ENCODE results near the gene HS3ST4.

The HS3ST4 gene

DNA sequence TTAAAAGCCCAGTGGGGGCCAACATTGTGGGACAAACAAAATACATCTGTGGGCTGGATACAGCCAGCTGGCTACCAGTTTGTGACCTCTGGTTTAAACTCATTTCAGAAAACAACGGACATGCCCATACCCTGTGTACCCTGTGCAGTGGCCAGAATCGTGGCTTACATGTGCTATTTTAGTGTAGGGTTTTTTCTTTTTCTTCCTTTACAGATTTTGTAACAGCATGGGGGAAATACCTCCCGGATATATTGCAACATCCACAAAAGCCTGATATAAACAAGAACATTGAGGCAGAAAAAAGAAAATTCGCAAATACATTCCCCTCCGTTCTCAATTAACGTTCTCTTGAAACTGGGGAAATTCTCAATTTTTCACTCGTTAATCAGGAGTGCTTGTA is 7.3 kb downstream of the HS3ST4 start:
- no peaks in the 10 kb centered on the region for H3K36me3 ChIP-seq (ENCODE audit: control insufficient read depth, insufficient read depth, low read length)
- no peaks in the 10 kb centered on the region for H3K9me3 ChIP-seq (ENCODE audit: control insufficient read depth, insufficient read depth, low read length)
- H3K4me3 ChIP-seq (ENCODE audit: low read length), result no peak overlapping the region
- no peak for DNase-seq (ENCODE audit: low read depth, low spot score)
- no peak overlapping the region for H3K27ac ChIP-seq (ENCODE audit: low read length)
- no peaks in the 10 kb centered on the region for H3K4me1 ChIP-seq (ENCODE audit: control insufficient read depth, insufficient read depth, low read length)
- no CpG with 5 or more reads among the region's 7 CpGs for WGBS (ENCODE audit: insufficient coverage, insufficient read length)
- H3K27me3 ChIP-seq (ENCODE audit: control insufficient read depth, insufficient read depth, low read length), result no peaks in the 10 kb centered on the region; the same call in 1 of the 2 replicates

DNA sequence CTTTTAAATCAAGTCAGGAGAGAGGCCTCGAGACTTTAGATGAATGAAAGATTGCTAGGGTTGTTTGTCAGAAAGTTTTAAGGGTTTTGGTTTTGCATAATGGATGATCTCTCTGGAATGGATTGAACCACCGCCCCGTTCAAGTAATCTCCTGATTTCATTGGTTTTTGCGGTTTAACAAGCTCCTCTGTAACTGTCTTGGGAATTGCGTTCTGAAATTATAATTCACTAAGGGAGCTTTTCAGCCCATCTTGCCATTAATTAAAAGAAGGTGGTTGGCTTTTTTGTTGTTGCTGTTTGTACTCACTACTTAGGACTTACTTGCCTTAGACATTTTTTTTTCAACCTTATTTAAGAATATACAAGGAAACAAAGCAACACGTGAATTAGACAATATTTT is 8.8 kb downstream of the HS3ST4 start:
- Histone ChIP-seq H3K36me3 (ENCODE audit: control insufficient read depth, insufficient read depth, low read length) (no peaks in the 10 kb centered on the region), H3K4me1 (ENCODE audit: control insufficient read depth, insufficient read depth, low read length) (no peaks in the 10 kb centered on the region), H3K27ac (ENCODE audit: low read length) (no peak overlapping the region), H3K4me3 (ENCODE audit: low read length) (no peak overlapping the region), H3K9me3 (ENCODE audit: control insufficient read depth, insufficient read depth, low read length) (no peaks in the 10 kb centered on the region), H3K27me3 (ENCODE audit: control insufficient read depth, insufficient read depth, low read length) (no peaks in the 10 kb centered on the region)
- DNase-seq (ENCODE audit: low read depth, low spot score), result no peak
- WGBS (ENCODE audit: insufficient coverage, insufficient read length), result no CpG with 5 or more reads among the region's 6 CpGs

DNA sequence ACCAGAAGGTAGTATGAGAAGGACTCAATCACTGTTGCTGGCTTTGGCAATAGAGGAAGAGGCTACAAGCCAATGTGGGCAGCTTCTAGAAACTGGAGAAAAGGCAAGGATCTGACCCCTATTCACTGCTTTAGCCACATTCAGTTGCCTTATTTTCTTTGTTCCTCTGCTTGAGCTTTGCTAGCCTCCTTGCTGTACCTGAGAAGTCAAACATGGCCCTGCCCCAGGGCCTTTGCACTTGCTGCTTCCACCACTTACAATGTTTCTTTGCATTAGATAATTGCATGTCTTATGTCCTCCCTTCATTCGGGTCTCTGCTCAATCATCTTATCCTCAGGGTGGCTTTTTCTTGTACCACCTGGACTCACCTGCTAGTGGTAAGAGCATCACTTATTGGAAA is 15.8 kb downstream of the HS3ST4 start:
- no peak for DNase-seq (ENCODE audit: low read depth, low spot score)
- H3K27me3 ChIP-seq (ENCODE audit: control insufficient read depth, insufficient read depth, low read length), result no peaks in the 10 kb centered on the region
- H3K4me1 ChIP-seq (ENCODE audit: control insufficient read depth, insufficient read depth, low read length), result no peaks in the 10 kb centered on the region
- H3K27ac ChIP-seq (ENCODE audit: low read length), result no peak overlapping the region
- H3K36me3 ChIP-seq (ENCODE audit: control insufficient read depth, insufficient read depth, low read length), result no peaks in the 10 kb centered on the region
- no peak overlapping the region for H3K4me3 ChIP-seq (ENCODE audit: low read length)
- H3K9me3 ChIP-seq (ENCODE audit: control insufficient read depth, insufficient read depth, low read length), result no peaks in the 10 kb centered on the region
- WGBS (ENCODE audit: insufficient coverage, insufficient read length), result no CpG with 5 or more reads among the region's 1 CpG

DNA sequence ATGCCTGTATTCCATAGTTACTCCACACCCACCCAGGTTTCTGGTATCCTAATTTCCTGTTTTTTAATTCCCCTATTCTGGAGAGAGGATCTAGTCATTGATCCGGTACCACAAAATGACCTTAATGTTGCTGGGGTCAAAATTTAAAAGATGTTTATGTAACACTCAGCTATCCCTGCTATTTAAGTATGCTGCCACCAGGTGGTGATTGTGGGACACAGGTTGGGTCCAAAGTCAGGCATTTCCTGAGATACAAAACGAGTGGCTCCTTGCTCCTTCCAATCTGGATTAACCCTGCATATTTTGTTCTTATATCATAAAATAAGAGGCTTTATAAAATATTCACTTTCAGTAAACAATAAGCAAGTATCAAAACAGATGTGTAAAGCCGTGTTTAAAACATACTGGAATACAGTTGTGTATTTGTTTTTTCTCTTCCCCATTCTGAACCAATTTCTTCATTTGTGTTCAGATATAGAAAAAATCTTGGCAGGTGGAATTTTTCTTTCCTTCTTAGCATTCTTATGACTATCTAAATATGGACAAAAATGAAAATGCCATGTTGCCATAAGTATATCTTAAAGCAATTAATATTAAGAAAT is 16.3 kb downstream of the HS3ST4 start:
- Histone ChIP-seq H3K4me3 (ENCODE audit: low read length) (no peak overlapping the region), H3K36me3 (ENCODE audit: control insufficient read depth, insufficient read depth, low read length) (no peaks in the 10 kb centered on the region), H3K27me3 (ENCODE audit: control insufficient read depth, insufficient read depth, low read length) (no peaks in the 10 kb centered on the region), H3K27ac (ENCODE audit: low read length) (no peak overlapping the region), H3K9me3 (ENCODE audit: control insufficient read depth, insufficient read depth, low read length) (no peaks in the 10 kb centered on the region), H3K4me1 (ENCODE audit: control insufficient read depth, insufficient read depth, low read length) (no peaks in the 10 kb centered on the region)
- no peak for DNase-seq (ENCODE audit: low read depth, low spot score)
- WGBS (ENCODE audit: insufficient coverage, insufficient read length), result no CpG with 5 or more reads among the region's 3 CpGs

DNA sequence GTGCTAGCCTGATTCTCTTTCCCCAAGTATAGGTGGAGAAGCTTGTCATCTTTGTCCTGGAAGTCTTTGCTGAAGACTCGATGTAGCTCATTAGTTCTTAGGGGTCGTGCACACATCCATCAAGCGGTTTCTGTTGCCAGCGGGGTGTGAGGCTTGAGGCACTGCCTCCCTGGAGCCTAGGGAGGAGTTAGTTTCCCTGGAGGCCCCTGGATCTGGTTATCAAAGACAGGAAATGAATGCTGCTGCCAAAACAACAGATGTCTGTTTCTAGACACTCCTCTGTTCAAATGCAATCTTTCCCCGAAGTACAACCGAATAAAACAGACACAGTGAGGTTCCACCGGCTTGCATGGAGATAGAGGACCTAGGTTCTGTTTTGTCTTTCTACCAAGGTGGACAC is 17.5 kb downstream of the HS3ST4 start:
- Histone ChIP-seq H3K9me3 (ENCODE audit: control insufficient read depth, insufficient read depth, low read length) (no peaks in the 10 kb centered on the region), H3K4me3 (ENCODE audit: low read length) (no peak overlapping the region), H3K4me1 (ENCODE audit: control insufficient read depth, insufficient read depth, low read length) (no peaks in the 10 kb centered on the region), H3K27ac (ENCODE audit: low read length) (no peak overlapping the region), H3K36me3 (ENCODE audit: control insufficient read depth, insufficient read depth, low read length) (no peaks in the 10 kb centered on the region), H3K27me3 (ENCODE audit: control insufficient read depth, insufficient read depth, low read length) (no peaks in the 10 kb centered on the region)
- no peak for DNase-seq (ENCODE audit: low read depth, low spot score)
- no CpG with 5 or more reads among the region's 7 CpGs for WGBS (ENCODE audit: insufficient coverage, insufficient read length)

DNA sequence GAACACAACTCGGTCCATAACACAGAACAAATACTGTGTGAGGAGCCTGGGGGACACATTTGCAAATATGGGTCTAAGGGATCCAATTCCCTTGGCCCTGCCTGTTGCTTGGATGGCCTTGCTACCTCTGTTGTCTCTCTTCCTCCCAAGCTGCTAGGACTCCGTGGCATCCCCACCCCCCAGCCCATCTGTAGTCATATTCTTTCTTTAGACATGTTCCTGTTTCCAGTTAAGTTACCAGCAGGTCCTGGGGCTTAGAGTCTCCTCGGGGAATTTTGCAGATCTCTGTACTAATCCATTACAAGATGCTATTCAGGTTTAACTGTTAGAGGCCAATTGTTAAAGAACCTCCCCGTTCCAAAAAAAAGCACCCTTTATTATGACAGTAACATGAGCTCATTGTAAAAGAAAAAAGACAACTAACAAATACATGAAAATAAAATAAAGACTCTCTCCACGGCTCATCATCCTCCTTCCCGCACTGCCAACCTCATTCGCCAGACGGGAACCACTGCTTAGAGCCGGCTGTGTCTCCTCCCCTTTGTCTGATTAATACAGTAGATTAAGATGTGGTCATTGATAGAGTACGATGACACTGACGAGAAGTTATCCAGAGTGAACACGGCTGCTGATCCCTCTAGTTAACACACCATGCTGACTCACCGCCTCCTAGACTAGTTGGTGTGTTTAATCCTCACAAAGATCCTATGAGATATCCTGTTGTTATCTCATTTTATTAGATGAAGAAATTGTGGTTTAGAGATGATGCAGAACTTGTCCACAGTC is 22.2 kb downstream of the HS3ST4 start:
- H3K27me3 ChIP-seq (ENCODE audit: control insufficient read depth, insufficient read depth, low read length), result no peaks in the 10 kb centered on the region
- H3K36me3 ChIP-seq (ENCODE audit: control insufficient read depth, insufficient read depth, low read length), result no peaks in the 10 kb centered on the region
- H3K9me3 ChIP-seq (ENCODE audit: control insufficient read depth, insufficient read depth, low read length), result no peaks in the 10 kb centered on the region
- H3K27ac ChIP-seq (ENCODE audit: low read length), result no peak overlapping the region
- no peak for DNase-seq (ENCODE audit: low read depth, low spot score)
- H3K4me3 ChIP-seq (ENCODE audit: low read length), result no peak overlapping the region
- H3K4me1 ChIP-seq (ENCODE audit: control insufficient read depth, insufficient read depth, low read length), result no peaks in the 10 kb centered on the region
- no CpG with 5 or more reads among the region's 13 CpGs for WGBS (ENCODE audit: insufficient coverage, insufficient read length)

DNA sequence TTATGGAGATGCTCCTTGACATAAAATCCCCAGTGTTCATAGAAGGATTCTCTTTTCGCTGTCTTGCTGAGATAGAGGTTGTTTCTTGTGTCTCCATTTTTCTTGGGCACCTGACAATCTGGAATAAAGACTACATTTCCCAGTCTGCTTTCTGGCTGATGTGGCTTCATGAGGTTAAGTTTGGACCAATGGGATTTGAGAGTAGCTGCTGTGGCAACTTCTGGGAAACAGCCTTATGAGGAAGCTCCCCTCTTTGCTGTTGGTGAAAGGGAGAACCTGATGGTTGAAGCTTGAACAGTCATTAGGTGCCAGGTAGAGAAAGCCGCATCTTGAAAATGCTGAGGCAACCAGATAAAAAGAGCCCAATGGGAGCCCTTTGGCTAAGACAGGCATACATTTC is 24.4 kb downstream of the HS3ST4 start:
- no peak overlapping the region for H3K27ac ChIP-seq (ENCODE audit: low read length)
- no peak overlapping the region for H3K4me3 ChIP-seq (ENCODE audit: low read length)
- H3K27me3 ChIP-seq (ENCODE audit: control insufficient read depth, insufficient read depth, low read length), result no peaks in the 10 kb centered on the region
- DNase-seq (ENCODE audit: low read depth, low spot score), result no peak
- no CpG with 5 or more reads among the region's 2 CpGs for WGBS (ENCODE audit: insufficient coverage, insufficient read length)
- H3K4me1 ChIP-seq (ENCODE audit: control insufficient read depth, insufficient read depth, low read length), result no peaks in the 10 kb centered on the region
- H3K9me3 ChIP-seq (ENCODE audit: control insufficient read depth, insufficient read depth, low read length), result no peaks in the 10 kb centered on the region
- H3K36me3 ChIP-seq (ENCODE audit: control insufficient read depth, insufficient read depth, low read length), result no peaks in the 10 kb centered on the region

DNA sequence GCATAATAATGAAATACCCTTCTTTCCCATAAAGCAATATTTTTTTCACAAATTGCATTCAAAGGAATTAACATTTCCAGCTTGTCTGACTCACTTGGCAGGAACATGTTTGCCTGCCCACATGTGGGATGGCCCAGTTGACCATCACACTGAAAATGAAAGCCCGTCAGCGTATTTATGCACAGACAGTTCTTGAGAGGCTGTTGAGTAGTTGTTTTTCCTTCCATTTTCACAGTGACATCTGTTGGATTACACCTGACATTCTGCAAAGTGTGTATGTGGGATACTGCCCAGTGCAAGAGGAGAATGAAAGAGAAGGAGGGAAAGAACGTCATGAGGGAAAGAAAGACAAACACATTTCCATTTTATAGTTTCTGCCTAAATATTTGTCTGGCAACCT is 29.7 kb downstream of the HS3ST4 start:
- DNase-seq (ENCODE audit: low read depth, low spot score), result no peak
- H3K4me3 ChIP-seq (ENCODE audit: low read length), result no peak overlapping the region
- no peaks in the 10 kb centered on the region for H3K27me3 ChIP-seq (ENCODE audit: control insufficient read depth, insufficient read depth, low read length)
- no peaks in the 10 kb centered on the region for H3K4me1 ChIP-seq (ENCODE audit: control insufficient read depth, insufficient read depth, low read length)
- H3K36me3 ChIP-seq (ENCODE audit: control insufficient read depth, insufficient read depth, low read length), result no peaks in the 10 kb centered on the region
- WGBS (ENCODE audit: insufficient coverage, insufficient read length), result no CpG with 5 or more reads among the region's 3 CpGs
- H3K9me3 ChIP-seq (ENCODE audit: control insufficient read depth, insufficient read depth, low read length), result no peaks in the 10 kb centered on the region
- H3K27ac ChIP-seq (ENCODE audit: low read length), result no peak overlapping the region

DNA sequence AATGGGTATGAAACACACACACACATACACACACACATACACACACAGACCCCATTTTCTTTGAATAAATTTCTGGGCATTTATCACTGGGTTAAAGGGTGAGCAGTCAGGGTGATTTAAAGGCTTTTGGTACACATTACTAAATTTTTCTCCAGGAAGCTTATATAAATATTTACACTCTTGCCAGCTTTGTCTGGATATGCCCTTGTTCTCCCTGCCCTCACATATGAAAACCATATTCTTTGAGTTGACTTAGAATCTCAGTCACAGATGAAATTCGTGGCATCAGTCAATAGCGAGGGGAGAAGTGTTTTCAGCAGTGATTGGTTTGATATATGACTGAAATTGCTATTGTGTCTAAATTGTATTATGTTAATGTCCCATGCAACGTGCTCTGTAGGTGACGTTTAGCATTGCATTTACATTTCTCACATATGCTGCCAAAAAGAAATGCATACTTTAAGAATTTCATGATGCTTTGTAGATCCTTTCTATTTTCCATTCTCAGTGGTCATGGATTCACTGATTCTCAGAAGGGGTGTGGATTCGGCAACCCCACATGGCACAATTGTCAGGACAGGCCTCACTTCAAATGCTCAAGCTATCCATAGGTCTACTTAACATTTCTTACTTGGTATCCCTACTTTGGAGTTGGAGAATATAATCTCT is 34.8 kb downstream of the HS3ST4 start:
- no peak for DNase-seq (ENCODE audit: low read depth, low spot score)
- Histone ChIP-seq H3K4me3 (ENCODE audit: low read length) (no peak overlapping the region), H3K27ac (ENCODE audit: low read length) (no peak overlapping the region), H3K36me3 (ENCODE audit: control insufficient read depth, insufficient read depth, low read length) (no peaks in the 10 kb centered on the region), H3K4me1 (ENCODE audit: control insufficient read depth, insufficient read depth, low read length) (no peaks in the 10 kb centered on the region), H3K27me3 (ENCODE audit: control insufficient read depth, insufficient read depth, low read length) (no peaks in the 10 kb centered on the region; the same call in 1 of the 2 replicates), H3K9me3 (ENCODE audit: control insufficient read depth, insufficient read depth, low read length) (no peaks in the 10 kb centered on the region)
- whole genome bisulfite sequencing (ENCODE audit: insufficient coverage, insufficient read length), result no CpG with 5 or more reads among the region's 5 CpGs

DNA sequence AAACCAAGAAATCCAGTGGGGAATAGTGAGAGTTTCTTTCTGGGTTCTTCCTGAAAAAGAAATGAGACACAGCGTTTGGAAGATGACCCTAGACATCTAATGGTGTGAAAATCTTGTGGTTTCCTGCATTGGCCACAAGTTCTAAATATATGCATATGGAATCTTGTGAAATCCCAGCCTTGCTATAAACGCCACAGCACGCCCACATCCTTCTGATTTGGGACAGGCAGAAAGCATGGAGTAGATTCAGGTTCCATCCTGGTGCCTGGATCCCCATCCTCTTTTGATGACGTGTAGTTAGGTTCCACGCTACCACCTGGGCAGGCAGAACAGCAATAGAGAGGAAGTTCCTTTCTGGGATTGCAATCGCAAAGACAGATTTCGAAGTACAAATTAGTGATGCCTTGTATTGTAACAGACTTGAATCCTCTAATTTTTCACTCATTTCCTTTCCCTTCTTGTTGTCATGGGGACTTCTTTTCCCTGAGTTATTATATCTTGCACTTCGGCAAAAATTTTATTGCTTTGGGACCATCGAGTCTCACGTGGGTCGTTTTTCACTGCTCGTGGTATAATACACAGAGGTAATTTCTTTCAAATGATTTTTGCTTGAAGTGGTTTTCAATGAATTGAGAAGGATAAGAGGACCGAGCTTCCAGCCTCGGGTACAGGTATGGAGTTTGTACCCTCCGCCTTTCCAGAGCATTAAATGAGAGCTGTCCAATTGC is 37.6 kb downstream of the HS3ST4 start:
- no peaks in the 10 kb centered on the region; the same call in 1 of the 2 replicates for H3K27me3 ChIP-seq (ENCODE audit: control insufficient read depth, insufficient read depth, low read length)
- no peaks in the 10 kb centered on the region for H3K36me3 ChIP-seq (ENCODE audit: control insufficient read depth, insufficient read depth, low read length)
- H3K9me3 ChIP-seq (ENCODE audit: control insufficient read depth, insufficient read depth, low read length), result no peaks in the 10 kb centered on the region
- H3K4me3 ChIP-seq (ENCODE audit: low read length), result no peak overlapping the region
- no peak overlapping the region for H3K27ac ChIP-seq (ENCODE audit: low read length)
- WGBS (ENCODE audit: insufficient coverage, insufficient read length), result no CpG with 5 or more reads among the region's 15 CpGs
- DNase-seq (ENCODE audit: low read depth, low spot score), result no peak
- no peaks in the 10 kb centered on the region for H3K4me1 ChIP-seq (ENCODE audit: control insufficient read depth, insufficient read depth, low read length)

All from iPS DF 6.9 (cell line).